GM12891 (cell line): ENCODE measurements around the gene ZNF488.

ENCODE experiments used
- POLR2A ChIP-seq: IDR thresholded peaks from 2 replicates; pipeline ENCODE4 v1.6.1; 2011; ENCODE audit warnings: low read depth, low read length, control low read depth
- POLR2AphosphoS5 ChIP-seq: IDR thresholded peaks from 2 replicates; pipeline ENCODE4 v1.6.1; 2011; ENCODE audit warnings: low read depth, low read length, control low read depth
- SPI1 ChIP-seq: IDR thresholded peaks from 2 replicates; pipeline ENCODE4 v1.6.1; 2011; ENCODE audit warnings: low read depth, low read length, control low read depth
- TAF1 ChIP-seq: IDR thresholded peaks from 2 replicates; pipeline ENCODE4 v1.6.1; 2011; ENCODE audit warnings: low read depth, low read length, control low read depth

DNA sequence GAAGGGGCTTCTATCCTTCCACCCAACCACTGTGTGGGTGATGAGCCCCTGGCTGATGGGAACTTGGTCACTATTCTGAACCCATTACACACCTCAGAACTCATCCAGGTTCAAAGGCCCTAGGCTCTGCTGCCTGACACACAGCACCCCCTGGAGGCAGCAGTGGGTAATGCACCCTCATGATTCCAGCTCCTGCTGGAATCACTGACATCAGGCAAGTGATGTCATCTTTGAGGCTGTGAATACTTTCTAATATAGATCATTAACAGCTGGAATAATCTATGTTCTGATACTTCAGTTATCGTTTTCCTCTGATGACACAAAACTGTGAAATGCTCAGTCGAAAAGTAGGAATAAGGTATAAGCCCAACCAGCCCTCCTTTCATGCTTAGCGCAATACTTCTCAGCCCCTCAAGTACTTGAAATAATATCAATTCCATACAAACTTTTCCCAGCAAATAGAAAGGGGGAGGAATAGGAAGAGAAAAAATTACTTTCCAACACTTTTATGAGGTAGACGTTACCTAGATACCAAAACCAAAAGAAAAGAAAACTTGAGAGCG, 43.4 kb downstream of the ZNF488 start:
- TF ChIP-seq SPI1 (no peak), POLR2A (no peak), POLR2AphosphoS5 (no peak), TAF1 (no peak)
